Measurements from ENCODE around the gene FHAD1. TPM values are rescaled to one million over a fixed set of nuclear protein-coding genes. Genes with fewer than 3 reads are reported as not detected.

Gene FHAD1
- total and polyA plus RNA-seq, 2 of the 13 experiments (the other 11 are each of a cell fraction or from before 2014, with no cell fraction given), result not detected

DNA sequence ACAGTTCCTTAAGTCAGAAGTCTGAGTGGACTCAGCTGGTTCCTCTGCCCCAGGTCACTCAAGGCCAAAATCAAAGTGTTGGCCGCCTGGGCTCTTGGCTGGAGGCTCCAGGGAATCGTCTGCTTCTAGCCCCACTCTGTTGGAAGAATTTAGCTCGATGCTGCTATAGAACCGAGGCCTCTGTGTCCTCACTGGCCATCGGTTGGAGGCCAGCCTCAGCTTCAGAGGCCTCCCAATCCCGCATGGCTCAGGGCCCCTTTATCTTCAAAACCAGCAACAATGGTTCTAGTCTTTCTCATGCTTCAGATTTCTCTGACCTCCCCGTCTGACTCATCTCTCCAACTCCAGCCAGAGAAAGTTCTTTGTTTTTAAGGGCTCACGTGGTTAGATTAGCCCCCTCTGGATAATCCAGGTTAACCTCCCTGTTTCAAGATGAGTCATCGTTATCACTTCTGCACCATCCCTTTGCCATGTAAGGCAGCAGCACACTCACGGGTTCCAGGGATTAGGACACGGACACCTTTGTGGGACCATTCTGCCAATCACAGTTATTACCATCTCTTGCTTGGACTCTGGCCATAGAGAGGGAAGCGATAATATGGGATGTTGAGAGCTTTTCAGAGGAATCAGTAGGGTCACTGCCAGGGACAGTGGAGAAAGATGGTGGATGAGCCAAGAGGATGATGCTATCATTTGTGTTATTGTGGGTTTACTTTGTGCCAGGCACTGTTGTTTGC lies 13.6 kb downstream of the FHAD1 start (continued):
- TF ChIP-seq, protein P1, sequence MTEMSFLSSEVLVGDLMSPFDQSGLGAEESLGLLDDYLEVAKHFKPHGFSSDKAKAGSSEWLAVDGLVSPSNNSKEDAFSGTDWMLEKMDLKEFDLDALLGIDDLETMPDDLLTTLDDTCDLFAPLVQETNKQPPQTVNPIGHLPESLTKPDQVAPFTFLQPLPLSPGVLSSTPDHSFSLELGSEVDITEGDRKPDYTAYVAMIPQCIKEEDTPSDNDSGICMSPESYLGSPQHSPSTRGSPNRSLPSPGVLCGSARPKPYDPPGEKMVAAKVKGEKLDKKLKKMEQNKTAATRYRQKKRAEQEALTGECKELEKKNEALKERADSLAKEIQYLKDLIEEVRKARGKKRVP (CRISPR knock-in tag; IDR thresholded peaks at IDR 0.05), result 0 out of 4 replicates have a peak, but pooled peaks of 1 of the 2 experiments have one; percentile 29
- no peak for TF ChIP-seq IRF2 (CRISPR knock-in tag; IDR thresholded peaks at IDR 0.05)
- no peak for TF ChIP-seq ZNF672 (CRISPR knock-in tag; IDR thresholded peaks at IDR 0.05)
- no peak for TF ChIP-seq ATAD3A (CRISPR knock-in tag; IDR thresholded peaks at IDR 0.05)
- TF ChIP-seq XRCC5 (optimal IDR thresholded peaks at IDR 0.05; ENCODE audit: low read length), result peak; percentile 76
- TF ChIP-seq TCF7 (IDR thresholded peaks at IDR 0.05; ENCODE audit: low read depth), result no peak
- TF ChIP-seq ONECUT2 (CRISPR knock-in tag; IDR thresholded peaks at IDR 0.05), result no peak
- TF ChIP-seq ZNF572 (CRISPR knock-in tag; IDR thresholded peaks at IDR 0.05), result 0 out of 2 replicates have a peak, but pooled peaks have one; percentile 11
- TF ChIP-seq SOX5 (CRISPR knock-in tag; IDR thresholded peaks at IDR 0.05; ENCODE audit: borderline replicate concordance), result peak; percentile 87
- peak; percentile 12; the same call in 1 of the 2 replicates for TF ChIP-seq TBX3 (IDR thresholded peaks at IDR 0.05; ENCODE audit: borderline replicate concordance)
- TF ChIP-seq, protein P2, sequence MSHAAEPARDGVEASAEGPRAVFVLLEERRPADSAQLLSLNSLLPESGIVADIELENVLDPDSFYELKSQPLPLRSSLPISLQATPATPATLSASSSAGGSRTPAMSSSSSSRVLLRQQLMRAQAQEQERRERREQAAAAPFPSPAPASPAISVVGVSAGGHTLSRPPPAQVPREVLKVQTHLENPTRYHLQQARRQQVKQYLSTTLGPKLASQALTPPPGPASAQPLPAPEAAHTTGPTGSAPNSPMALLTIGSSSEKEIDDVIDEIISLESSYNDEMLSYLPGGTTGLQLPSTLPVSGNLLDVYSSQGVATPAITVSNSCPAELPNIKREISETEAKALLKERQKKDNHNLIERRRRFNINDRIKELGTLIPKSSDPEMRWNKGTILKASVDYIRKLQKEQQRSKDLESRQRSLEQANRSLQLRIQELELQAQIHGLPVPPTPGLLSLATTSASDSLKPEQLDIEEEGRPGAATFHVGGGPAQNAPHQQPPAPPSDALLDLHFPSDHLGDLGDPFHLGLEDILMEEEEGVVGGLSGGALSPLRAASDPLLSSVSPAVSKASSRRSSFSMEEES (CRISPR knock-in tag; IDR thresholded peaks at IDR 0.05), result peak; percentile 76
- TF ChIP-seq GZF1 (CRISPR knock-in tag; IDR thresholded peaks at IDR 0.05), result no peak
- TF ChIP-seq RNF2 (conservative IDR thresholded peaks at IDR 0.05; ENCODE audit: low read depth), result no peak
- peak; percentile 75; the same call in 1 of the 2 replicates for TF ChIP-seq JUNB (CRISPR knock-in tag; IDR thresholded peaks at IDR 0.05; ENCODE audit: borderline replicate concordance)
- 0 out of 2 replicates have a peak, but pooled peaks have one; percentile 22 for TF ChIP-seq ARNTL (CRISPR knock-in tag; IDR thresholded peaks at IDR 0.05)
- TF ChIP-seq RARA (CRISPR knock-in tag; IDR thresholded peaks at IDR 0.05), result peak; percentile 14; the same call in 1 of the 2 replicates
- TF ChIP-seq RXRA (CRISPR knock-in tag; IDR thresholded peaks at IDR 0.05), result no peak
- TF ChIP-seq, protein P3, sequence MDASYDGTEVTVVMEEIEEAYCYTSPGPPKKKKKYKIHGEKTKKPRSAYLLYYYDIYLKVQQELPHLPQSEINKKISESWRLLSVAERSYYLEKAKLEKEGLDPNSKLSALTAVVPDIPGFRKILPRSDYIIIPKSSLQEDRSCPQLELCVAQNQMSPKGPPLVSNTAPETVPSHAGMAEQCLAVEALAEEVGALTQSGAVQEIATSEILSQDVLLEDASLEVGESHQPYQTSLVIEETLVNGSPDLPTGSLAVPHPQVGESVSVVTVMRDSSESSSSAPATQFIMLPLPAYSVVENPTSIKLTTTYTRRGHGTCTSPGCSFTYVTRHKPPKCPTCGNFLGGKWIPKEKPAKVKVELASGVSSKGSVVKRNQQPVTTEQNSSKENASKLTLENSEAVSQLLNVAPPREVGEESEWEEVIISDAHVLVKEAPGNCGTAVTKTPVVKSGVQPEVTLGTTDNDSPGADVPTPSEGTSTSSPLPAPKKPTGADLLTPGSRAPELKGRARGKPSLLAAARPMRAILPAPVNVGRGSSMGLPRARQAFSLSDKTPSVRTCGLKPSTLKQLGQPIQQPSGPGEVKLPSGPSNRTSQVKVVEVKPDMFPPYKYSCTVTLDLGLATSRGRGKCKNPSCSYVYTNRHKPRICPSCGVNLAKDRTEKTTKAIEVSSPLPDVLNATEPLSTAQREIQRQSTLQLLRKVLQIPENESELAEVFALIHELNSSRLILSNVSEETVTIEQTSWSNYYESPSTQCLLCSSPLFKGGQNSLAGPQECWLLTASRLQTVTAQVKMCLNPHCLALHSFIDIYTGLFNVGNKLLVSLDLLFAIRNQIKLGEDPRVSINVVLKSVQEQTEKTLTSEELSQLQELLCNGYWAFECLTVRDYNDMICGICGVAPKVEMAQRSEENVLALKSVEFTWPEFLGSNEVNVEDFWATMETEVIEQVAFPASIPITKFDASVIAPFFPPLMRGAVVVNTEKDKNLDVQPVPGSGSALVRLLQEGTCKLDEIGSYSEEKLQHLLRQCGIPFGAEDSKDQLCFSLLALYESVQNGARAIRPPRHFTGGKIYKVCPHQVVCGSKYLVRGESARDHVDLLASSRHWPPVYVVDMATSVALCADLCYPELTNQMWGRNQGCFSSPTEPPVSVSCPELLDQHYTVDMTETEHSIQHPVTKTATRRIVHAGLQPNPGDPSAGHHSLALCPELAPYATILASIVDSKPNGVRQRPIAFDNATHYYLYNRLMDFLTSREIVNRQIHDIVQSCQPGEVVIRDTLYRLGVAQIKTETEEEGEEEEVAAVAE (CRISPR knock-in tag; IDR thresholded peaks at IDR 0.05; ENCODE audit: borderline replicate concordance), result no peak
- TF ChIP-seq PITX1 (CRISPR knock-in tag; IDR thresholded peaks at IDR 0.05), result 0 out of 2 replicates have a peak, but pooled peaks have one; percentile 36
- TF ChIP-seq FOSL1 (CRISPR knock-in tag; IDR thresholded peaks at IDR 0.05; ENCODE audit: borderline replicate concordance), result peak; percentile 21; the same call in 1 of the 2 replicates
- TF ChIP-seq SAP130 (CRISPR knock-in tag; IDR thresholded peaks at IDR 0.05; ENCODE audit: low read depth), result peak; percentile 39; the same call in 1 of the 2 replicates
- peak; percentile 51; the same call in 1 of the 2 replicates for TF ChIP-seq EHMT2 (IDR thresholded peaks at IDR 0.05; ENCODE audit: borderline replicate concordance, low read depth, low read length)
- TF ChIP-seq, protein P4, sequence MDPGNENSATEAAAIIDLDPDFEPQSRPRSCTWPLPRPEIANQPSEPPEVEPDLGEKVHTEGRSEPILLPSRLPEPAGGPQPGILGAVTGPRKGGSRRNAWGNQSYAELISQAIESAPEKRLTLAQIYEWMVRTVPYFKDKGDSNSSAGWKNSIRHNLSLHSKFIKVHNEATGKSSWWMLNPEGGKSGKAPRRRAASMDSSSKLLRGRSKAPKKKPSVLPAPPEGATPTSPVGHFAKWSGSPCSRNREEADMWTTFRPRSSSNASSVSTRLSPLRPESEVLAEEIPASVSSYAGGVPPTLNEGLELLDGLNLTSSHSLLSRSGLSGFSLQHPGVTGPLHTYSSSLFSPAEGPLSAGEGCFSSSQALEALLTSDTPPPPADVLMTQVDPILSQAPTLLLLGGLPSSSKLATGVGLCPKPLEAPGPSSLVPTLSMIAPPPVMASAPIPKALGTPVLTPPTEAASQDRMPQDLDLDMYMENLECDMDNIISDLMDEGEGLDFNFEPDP (CRISPR knock-in tag; conservative IDR thresholded peaks at IDR 0.05), result 0 out of 2 replicates have a peak, but pooled peaks have one; percentile 22

Data from HepG2 (cell line).